ENCODE results near the gene SREBF2. TPM values are rescaled to one million over a fixed set of nuclear protein-coding genes. Genes with fewer than 3 reads are reported as not detected.

Gene SREBF2
- total RNA-seq, 4 donors from 2014 or later, result 21.4 to 28.0 (median 25.3) TPM

DNA sequence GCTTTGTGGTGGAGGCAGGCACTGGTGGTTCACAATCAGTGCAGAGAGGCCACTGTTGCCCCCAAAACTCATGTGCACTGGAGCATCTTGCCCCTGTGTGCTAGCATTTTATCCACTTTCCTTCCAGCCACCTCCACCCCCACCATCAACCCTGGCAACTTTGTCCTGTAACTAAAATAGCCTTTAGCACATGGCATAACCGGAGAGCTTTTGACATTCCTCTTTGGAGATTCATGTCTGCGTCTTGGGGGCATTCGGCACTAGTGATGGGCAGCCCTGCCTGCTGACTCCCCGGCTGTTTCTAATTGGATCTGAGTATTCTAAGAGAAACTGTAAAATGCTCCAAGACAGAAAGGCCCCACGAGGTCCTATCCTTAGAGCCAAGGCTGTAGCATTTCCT lies 66.2 kb downstream of the SREBF2 start:
- TF ChIP-seq, protein P1, sequence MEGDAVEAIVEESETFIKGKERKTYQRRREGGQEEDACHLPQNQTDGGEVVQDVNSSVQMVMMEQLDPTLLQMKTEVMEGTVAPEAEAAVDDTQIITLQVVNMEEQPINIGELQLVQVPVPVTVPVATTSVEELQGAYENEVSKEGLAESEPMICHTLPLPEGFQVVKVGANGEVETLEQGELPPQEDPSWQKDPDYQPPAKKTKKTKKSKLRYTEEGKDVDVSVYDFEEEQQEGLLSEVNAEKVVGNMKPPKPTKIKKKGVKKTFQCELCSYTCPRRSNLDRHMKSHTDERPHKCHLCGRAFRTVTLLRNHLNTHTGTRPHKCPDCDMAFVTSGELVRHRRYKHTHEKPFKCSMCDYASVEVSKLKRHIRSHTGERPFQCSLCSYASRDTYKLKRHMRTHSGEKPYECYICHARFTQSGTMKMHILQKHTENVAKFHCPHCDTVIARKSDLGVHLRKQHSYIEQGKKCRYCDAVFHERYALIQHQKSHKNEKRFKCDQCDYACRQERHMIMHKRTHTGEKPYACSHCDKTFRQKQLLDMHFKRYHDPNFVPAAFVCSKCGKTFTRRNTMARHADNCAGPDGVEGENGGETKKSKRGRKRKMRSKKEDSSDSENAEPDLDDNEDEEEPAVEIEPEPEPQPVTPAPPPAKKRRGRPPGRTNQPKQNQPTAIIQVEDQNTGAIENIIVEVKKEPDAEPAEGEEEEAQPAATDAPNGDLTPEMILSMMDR (IDR thresholded peaks at IDR 0.05; ENCODE audit: low read depth), result no peak

DNA sequence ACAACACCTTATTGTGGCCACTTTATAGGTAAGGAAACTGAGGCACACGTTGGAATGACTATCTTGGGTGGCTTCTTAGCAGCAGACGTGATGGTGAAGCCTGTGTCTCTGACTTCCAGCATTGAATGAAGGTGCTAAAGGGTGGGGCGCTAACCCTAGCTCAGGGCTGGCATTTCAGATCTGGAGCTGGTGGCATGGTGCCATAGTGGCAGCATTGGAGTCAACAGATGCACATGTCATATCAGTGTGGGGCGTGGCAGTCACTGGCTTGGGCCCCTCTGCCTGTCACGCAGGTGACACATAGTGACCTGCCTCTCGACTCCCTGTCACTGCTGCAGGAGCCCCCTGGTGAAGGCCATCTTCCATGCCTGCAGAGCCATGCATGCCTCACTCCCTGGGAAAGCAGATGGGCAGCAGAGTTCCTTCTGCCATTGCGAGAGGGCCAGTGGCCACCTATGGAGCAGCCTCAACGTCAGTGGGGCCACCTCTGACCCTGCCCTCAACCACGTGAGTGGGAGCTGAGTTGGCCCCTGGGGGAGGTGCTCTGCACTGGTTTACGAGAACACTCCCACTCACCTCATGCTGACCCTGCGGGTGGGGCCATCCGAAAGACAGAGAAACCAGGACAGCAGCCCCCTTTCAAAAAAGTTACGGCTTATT lies 67.2 kb downstream of the SREBF2 start:
- TF ChIP-seq, protein P1 (IDR thresholded peaks at IDR 0.05; ENCODE audit: low read depth), result no peak

DNA sequence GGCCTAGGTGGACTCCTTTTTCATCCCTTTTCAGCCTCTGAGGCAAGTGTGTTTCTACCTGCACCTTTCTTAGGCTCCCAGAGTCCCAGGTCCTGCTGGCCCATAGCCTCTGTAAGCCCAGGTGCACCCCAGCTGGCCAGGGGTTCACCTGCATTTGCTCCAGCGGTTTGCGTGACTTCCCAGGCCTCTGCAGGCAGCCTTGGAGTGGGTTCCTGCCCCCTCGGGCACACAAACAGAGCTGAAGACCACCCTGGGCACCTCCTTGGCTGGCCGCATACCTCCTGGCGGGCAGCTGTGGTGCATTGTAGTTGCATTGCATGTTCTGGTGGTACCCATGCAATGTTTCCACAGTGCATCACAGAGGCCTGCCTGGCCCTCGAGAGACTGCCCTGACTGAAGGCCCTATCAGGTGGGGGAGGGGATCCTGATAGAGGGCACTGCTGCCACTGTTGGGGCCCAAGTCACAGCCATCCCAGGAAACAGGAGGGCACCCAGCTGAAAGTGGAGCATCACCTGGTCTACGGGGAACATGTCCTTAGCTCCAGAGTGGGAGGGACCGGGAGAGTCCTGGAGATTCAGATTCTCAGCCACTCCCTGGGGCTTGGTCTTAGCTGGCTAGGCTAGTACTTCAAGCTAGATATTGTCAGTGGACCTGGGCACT lies 67.9 kb downstream of the SREBF2 start:
- TF ChIP-seq, protein P1 (IDR thresholded peaks at IDR 0.05; ENCODE audit: low read depth), result no peak

DNA sequence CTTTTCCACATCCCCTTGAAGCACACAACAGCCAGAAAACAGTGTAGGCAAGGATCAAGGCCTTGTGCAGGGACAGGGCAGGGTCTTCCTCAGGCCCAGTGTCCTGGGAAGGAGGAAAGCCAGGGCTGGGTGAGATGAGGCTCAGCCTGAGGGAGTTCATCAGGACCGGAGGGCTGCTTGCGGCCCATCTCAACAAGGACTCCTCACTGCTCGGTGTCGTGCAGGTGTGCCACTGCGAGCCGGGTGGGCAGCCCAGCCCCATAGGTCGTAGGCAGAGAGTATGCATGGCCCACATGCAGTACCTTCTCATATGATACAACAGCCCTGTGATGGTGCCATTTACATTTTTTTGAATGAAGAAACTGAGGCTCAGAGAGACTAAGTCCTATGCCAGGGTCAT lies 69.1 kb downstream of the SREBF2 start:
- TF ChIP-seq, protein P1 (IDR thresholded peaks at IDR 0.05; ENCODE audit: low read depth), result no peak

DNA sequence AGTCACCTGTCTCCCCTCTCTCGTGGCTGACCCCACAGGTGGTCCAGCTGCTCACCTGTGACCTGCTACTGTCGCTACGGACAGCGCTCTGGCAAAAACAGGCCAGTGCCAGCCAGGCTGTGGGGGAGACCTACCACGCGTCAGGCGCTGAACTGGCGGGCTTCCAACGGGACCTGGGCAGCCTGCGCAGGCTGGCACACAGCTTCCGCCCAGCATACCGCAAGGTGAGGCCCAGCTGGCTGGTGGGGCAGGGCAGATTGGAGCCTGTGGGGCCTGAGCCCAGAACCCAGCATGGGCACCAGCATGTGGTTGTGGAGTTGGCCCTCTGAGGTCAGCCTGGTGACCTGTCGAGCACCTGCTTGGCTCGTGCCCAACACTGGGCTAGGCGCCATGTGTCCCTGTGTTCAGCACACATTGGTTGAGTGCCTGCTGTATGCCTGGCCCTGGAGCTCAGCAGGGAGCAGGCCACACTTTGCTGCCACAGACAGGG lies 70.1 kb downstream of the SREBF2 start:
- TF ChIP-seq, protein P1 (IDR thresholded peaks at IDR 0.05; ENCODE audit: low read depth), result no peak

DNA sequence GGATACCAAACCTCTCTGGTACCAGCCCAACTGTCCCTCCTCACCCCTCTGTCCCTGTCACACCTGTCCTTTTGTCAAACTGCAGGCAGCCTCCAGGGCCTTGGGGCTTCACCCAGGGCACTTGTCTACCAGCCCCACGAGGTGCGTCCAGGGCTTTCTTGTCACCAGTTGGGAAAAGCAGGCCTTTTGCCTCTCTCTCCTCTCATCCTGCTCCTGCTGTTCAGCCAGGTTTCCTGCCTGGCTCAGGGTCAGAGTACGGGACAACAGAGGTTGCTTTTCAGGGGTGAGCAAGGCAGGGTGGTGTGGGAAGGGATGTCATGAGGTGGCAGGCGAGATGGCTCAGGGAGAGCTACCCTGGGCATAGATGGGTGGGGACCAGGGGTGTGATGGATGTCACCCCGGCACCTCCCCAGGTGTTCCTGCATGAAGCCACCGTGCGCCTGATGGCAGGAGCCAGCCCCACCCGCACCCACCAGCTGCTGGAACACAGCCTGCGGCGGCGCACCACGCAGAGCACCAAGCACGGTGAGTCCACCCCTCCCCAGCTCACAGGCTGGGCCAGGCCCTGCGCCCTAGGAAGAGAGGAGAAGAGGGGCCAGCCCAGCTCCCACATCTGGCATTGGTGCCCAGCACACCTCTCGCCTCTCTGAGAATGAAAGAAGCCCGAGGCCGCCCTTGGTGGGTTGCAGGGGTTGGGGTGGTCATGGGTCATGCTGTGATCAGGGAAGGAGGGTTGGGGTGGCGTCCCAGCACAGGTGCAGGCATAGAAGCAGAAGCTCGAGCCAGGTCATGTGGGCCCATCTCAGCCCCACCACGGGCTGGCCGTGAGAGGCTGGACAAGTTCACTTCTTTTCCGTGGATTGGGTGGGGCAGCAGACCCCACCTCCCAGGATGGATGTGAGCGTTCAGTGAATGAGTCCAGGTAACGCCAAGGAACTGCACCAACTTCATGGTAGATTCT lies 71.8 kb downstream of the SREBF2 start:
- TF ChIP-seq, protein P1 (IDR thresholded peaks at IDR 0.05; ENCODE audit: low read depth), result no peak
